Body of pancreas (tissue), 4 donors: Measurements from ENCODE around the gene GRIA4. TPM values are rescaled to one million over a fixed set of nuclear protein-coding genes. Genes with fewer than 3 reads are reported as not detected.

Experiments used
- ATAC-seq: fragments of 150-250 bp; one replicate; pipeline ENCODE4 v1.9.1; 2016
- DNase-seq, 4 donors: peaks; one replicate each; pipeline ENCODE4 v3.0.0-alpha.2; 2019
- H3K27ac ChIP-seq, 4 donors: fragments of 200-600 bp; sonication (generic); 1 replicate in 3 of 4; 2 replicates in 1 of 4; pipeline versions ENCODE4 v1.5.1 to v1.6.1; 2016 to 2019; ENCODE audit warnings: mild to moderate bottlenecking in 1 of 4, mixed read lengths in 1 of 4, moderate library complexity in 1 of 4
- H3K27me3 ChIP-seq, 2 donors: fragments of 200-600 bp; sonication (generic); one replicate each; pipeline ENCODE4 v1.6.0; 2016; ENCODE audit warnings: mild to moderate bottlenecking in 1 of 2
- H3K36me3 ChIP-seq, 2 donors: fragments of 200-600 bp; sonication (generic); replicated peaks in 1 of 2; 2 replicates each; pipeline ENCODE4 v1.5.1; 2016; ENCODE audit warnings: low read depth in 2 of 2; ENCODE audit not compliant: insufficient read depth in 1 of 2
- H3K4me1 ChIP-seq: fragments of 200-600 bp; sonication (generic); one replicate; pipeline ENCODE4 v1.6.0; 2016
- H3K4me3 ChIP-seq, 2 donors: fragments of 200-600 bp; sonication (generic); 1 replicate in 1 of 2; 2 replicates in 1 of 2; pipeline ENCODE4 v1.5.1; 2016 to 2019
- H3K9me3 ChIP-seq, 3 donors: fragments of 200-600 bp; sonication (generic); 1 replicate in 2 of 3; 2 replicates in 1 of 3; pipeline ENCODE4 v1.5.1; 2016
- CTCF ChIP-seq, 7 experiments: fragments of 450-650 bp in 4 of 7; fragments of 200-600 bp in 3 of 7; sonication (generic) in 3 of 7; IDR thresholded peaks; one replicate each; pipeline ENCODE4 v1.5.1; 2016 to 2019; ENCODE audit warnings: antibody characterized with exemption in 7 of 7
- POLR2A ChIP-seq, 3 donors: fragments of 450-650 bp; IDR thresholded peaks; one replicate each; pipeline ENCODE4 v1.6.1; 2016; ENCODE audit warnings: antibody characterized with exemption in 3 of 3, mild to moderate bottlenecking in 2 of 3
- WGBS, 2 donors: methylation state at CpG; one replicate each; pipeline ENCODE4 v1.1.5; 2017; 5-methylcytosine and 5-hydroxymethylcytosine counted together
- intact Hi-C: fragments of 100-400 bp; cut with DNase I; formaldehyde crosslinking; loops from one replicate; pipeline ENCODE4 v1.15.1; 2023
- total RNA-seq, 2 donors: library from RNA; depleted of rRNA; stranded (reverse); fragments of >200 nt; gene quantifications; one replicate each; pipeline ENCODE4 v1.1.0, GENCODE V29; 2016

GRIA4 gene
- total RNA-seq, 2 donors from 2014 or later = 0.26 TPM; not detected in 1

- Histone ChIP-seq H3K36me3 (no peaks in the 10 kb centered on the region), H3K4me1 (no peaks in the 10 kb centered on the region), H3K4me3 (no peak overlapping the region), H3K27me3 (no peaks in the 10 kb centered on the region), H3K9me3 (no peaks in the 10 kb centered on the region), H3K27ac (no peak overlapping the region)
- TF ChIP-seq POLR2A (IDR thresholded peaks at IDR 0.05) (no peak), CTCF (IDR thresholded peaks at IDR 0.05) (no peak)
- DNase-seq (no peak), ATAC-seq (no peak)
- intact Hi-C loops = no loop called here
- WGBS, 2 donors = 67 to 70% methylated on average over 4 of the region's 4 CpGs
Measured at GRCh38 chr11:105915021-105915420, 305.1 kb downstream of the GRIA4 start.

GRCh38 chr11:105918039-105918438, 308.2 kb downstream of the GRIA4 start:
- ATAC-seq = no peak
- Histone ChIP-seq H3K4me3 (no peak overlapping the region), H3K9me3 (no peaks in the 10 kb centered on the region), H3K4me1 (no peaks in the 10 kb centered on the region), H3K27me3 (no peaks in the 10 kb centered on the region), H3K36me3 (no peaks in the 10 kb centered on the region), H3K27ac (no peak overlapping the region)
- WGBS, 2 donors = 71 to 79% methylated on average over 1 of the region's 1 CpG
- DNase-seq = no peak
- intact Hi-C loops = no loop called here
- TF ChIP-seq CTCF (IDR thresholded peaks at IDR 0.05) (no peak), POLR2A (IDR thresholded peaks at IDR 0.05) (no peak)

- no peak for ATAC-seq
- no peak for DNase-seq
- intact Hi-C loops = no loop called here
Measured at GRCh38 chr11:105918600-105918999, 308.7 kb downstream of the GRIA4 start.

GRCh38 chr11:105923252-105923651, 313.4 kb downstream of the GRIA4 start:
- H3K4me3 ChIP-seq = no peak overlapping the region
- no peak overlapping the region for H3K27ac ChIP-seq
- no peak for TF ChIP-seq POLR2A (IDR thresholded peaks at IDR 0.05)
- no peak for TF ChIP-seq CTCF (IDR thresholded peaks at IDR 0.05)
- H3K36me3 ChIP-seq = no peaks in the 10 kb centered on the region
- H3K27me3 ChIP-seq = no peaks in the 10 kb centered on the region
- H3K9me3 ChIP-seq = no peaks in the 10 kb centered on the region
- DNase-seq (no peak), ATAC-seq (no peak)
- intact Hi-C loops = no loop called here
- H3K4me1 ChIP-seq = no peaks in the 10 kb centered on the region
- WGBS, 2 donors = 68 to 69% methylated on average over 2 of the region's 2 CpGs

More at GRCh38 chr11:105918600-105918999, 308.7 kb downstream of the GRIA4 start:
- Histone ChIP-seq H3K27ac (no peak overlapping the region), H3K27me3 (no peaks in the 10 kb centered on the region), H3K4me3 (no peak overlapping the region), H3K9me3 (no peaks in the 10 kb centered on the region), H3K4me1 (no peaks in the 10 kb centered on the region), H3K36me3 (no peaks in the 10 kb centered on the region)
- no peak for TF ChIP-seq POLR2A (IDR thresholded peaks at IDR 0.05)

GRCh38 chr11:105923807-105924206, 313.9 kb downstream of the GRIA4 start:
- DNase-seq (no peak), ATAC-seq (no peak)
- no peaks in the 10 kb centered on the region for H3K36me3 ChIP-seq
- intact Hi-C loops = no loop called here
- no peak overlapping the region for H3K27ac ChIP-seq
- 51 to 57% methylated on average over 3 of the region's 3 CpGs for WGBS, 2 donors
- no peaks in the 10 kb centered on the region for H3K27me3 ChIP-seq
- TF ChIP-seq POLR2A (IDR thresholded peaks at IDR 0.05) (no peak), CTCF (IDR thresholded peaks at IDR 0.05) (no peak)
- no peaks in the 10 kb centered on the region for H3K9me3 ChIP-seq
- H3K4me1 ChIP-seq = no peaks in the 10 kb centered on the region
- H3K4me3 ChIP-seq = no peak overlapping the region
